RCC 7860 (cell line): ENCODE measurements around the gene MB.
"Not testable (repeated sequence)": the region's sequence is repeated elsewhere in the genome, so short reads cannot be mapped to it uniquely, and the experiment has no call there.

Experiments used
- DNase-seq: peaks from one replicate; pipeline ENCODE4 v3.0.0-alpha.2; 2015; ENCODE audit warnings: low spot score
- FAIRE-seq: peaks from 2 replicates; lab custom pipeline; 2012; peaks lifted over from hg19 to GRCh38; lab: Jason Lieb, UNC

The MB gene

GRCh38 chr22:35638001-35638400 is 20.9 kb upstream of the MB start:
- DNase-seq = no peak
- FAIRE-seq = no peak

GRCh38 chr22:35637254-35637653 is 20.1 kb upstream of the MB start:
- FAIRE-seq = no peak
- no peak for DNase-seq

DNA sequence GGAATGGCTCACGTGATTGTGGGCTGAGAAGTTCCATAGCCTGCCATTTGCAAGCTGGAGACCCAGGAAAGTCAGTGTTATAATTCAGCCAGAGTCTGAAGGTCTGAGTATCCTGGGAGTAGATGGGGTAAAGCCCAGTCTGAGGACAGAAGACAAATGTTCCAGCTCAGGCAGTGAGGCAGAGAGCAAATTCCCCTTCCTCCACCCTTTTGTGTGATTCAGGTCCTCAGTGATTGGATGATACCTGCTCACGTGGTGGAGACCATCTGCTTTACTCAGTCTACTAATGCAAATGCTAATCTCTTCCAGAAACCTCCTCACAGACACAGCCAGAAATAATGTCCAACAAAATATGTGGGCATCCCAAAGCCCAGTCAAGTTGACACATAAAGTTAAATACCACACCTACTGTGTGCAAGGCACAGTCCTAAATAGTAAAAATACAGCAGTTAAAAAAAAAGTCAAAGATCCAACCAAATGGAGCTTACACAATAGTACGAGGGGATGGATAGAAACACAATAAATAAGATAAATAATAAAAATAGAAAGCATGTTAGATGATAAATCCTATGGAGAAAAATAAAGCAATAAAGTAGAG is 17.9 kb upstream of the MB start:
- FAIRE-seq (no peak), DNase-seq (peak; percentile 10)

GRCh38 chr22:35634015-35634414 is 16.9 kb upstream of the MB start:
- no peak for DNase-seq
- FAIRE-seq = no peak

DNA sequence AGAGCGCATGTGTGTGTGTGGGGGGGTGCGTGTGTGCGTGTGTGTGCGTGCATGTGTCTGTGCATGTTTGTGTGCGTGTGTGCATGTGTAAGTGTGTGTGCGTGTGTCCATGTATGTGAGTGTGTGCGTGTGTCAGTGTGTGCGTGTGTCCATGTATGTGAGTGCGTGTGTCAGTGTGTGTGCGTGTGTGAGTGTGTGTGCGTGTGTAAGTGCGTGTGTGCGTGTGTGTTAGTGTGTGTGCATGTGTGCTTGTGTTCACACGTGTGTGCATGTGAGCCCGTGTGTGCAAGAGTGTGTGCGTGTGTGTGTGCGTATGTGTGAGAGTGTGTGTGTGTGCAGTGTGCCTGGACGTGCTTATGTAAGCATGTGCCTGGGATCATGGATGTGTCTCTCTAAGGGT is 16.4 kb upstream of the MB start:
- DNase-seq = no peak
- no peak for FAIRE-seq

DNA sequence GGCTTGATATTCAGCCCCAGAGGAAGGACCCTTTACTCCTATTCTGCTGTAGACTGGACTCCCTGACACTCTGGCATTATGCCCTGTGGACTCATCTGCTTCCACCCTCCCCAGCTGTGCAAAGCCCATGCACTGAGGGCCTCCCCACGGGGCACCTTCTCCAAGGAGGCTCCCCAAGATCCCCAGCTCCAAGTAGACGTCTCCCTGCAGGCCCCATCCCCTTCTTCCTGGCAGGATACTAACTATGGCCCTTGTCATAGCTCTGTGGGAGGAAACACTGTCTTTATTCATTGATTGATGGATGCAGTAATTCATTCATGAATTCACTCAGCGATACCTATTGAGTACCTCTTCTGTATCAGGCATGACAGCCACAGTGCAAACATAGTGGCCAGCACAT is 15.8 kb upstream of the MB start:
- no peak for FAIRE-seq
- no peak for DNase-seq

DNA sequence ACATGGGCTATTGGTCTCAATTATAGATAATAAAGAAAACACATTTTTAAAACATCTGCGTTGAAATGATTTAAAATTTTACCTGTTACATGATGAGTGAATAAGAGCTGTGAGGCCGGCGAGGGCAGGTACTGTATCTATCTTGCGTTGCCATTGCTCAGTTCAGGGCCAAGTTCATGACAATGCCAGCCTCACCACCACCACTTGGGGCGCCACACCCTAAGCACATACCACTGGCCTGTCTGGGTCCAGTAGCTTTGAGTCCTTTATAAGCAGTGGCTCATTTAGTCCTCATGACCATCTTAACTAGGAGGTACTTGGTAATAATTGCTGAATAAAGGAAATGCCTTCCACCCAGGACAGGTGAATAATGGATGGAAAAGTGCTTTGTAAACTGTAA is 14.5 kb upstream of the MB start:
- DNase-seq (peak; percentile 16), FAIRE-seq (no peak)

DNA sequence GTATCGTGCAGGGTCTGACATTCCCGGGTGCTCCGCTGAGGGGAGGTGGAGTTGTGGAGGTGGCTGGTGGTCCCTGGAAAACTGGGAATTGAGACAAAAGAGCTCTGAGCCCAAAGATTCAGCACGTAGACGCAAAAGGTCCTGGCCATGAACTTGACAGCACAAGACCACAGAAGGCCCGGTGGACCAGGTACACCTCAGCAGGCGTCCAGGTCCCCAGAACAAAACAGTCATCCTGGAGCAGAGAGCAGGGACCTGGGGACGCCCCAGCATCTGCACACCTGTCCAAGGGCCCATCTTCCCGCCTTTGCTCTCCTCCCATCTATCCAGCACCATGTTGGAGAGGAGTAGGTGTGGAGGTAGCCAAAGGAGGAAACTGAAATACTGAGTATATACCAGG is 13.8 kb upstream of the MB start:
- DNase-seq (no peak), FAIRE-seq (no peak)

DNA sequence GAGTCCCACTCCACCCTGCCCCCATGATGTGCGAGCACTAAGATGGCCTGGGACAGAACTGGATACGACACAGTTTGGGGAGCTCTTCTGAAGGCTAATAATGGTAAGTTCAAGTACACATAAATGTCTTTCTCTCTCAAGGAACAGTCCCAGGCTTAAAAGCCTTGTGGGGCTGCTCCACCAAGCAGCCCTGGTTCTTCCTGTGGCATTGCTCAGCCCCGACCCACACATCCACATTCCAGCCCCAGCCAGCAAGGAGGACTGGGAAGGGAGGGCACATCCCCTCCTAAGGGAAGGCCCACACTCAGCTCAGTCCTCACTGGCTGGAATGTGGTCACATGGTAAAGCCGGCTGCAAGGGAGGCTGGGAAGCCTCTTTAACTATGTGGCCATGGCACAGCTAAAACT is 13.3 kb upstream of the MB start:
- DNase-seq (peak; percentile 62), FAIRE-seq (no peak)

- FAIRE-seq = peak; percentile 96
- peak; percentile 97 for DNase-seq
These were observed 12.5 kb upstream of the MB start for GRCh38 chr22:35629406-35630216.

DNA sequence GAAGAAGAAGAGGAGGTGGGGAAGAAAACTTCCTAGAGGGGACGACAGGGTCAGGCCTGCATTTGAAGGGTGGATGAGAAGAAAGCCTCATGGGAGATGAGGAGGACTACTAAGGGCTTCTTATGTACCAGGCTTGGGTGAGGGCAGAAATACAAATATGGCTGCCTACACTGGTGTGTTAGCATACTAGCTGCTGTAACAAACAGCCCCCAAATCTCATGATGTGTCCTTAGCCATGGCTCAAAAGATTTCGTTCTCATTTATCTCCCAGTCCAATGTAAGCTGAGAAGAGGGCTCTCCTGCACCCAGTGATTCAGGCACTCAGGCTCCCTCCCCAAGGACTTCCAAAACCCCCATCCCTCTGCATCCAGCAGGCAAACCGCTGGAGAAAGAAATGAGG is 11.6 kb upstream of the MB start:
- DNase-seq (no peak), FAIRE-seq (no peak)

GRCh38 chr22:35627267-35628041 is 10.3 kb upstream of the MB start:
- FAIRE-seq = peak; percentile 92
- DNase-seq = peak; percentile 92

DNA sequence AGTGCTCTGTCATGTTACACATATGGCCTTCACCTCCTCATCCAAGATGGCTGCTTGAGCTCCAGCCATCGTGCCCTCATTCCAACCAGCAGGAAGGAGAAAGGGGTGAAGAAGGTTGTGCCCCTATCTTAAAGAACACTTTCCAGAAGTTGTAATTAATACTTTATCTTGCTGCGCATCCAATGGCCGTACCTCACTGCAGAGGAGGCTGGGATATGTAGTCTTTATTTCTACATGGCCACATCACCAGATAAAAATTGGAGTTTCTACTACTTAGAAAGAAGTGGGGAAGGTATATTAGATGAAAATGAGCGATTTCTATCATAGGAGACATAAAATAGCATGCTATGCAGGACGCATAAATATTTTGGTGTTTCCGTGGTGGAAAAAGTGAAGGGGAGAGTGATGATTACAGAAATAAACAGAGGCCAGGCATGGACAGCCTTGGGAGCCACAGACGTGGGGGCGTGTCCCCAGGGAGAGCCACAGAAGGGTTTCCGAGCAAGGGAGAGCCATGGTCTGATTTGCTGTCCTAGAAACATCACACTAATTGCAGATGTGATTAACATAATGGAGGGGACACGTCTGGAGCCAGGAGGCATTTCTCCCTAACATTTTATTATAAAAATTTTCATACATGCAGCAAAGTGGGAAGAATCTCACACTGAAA is 8.8 kb upstream of the MB start:
- DNase-seq (no peak), FAIRE-seq (no peak)

GRCh38 chr22:35624547-35624946 is 7.4 kb upstream of the MB start:
- no peak for FAIRE-seq

GRCh38 chr22:35623885-35624284 is 6.8 kb upstream of the MB start:
- DNase-seq, FAIRE-seq: not testable (repeated sequence)

More at GRCh38 chr22:35624547-35624946, 7.4 kb upstream of the MB start:
- DNase-seq = no peak

DNA sequence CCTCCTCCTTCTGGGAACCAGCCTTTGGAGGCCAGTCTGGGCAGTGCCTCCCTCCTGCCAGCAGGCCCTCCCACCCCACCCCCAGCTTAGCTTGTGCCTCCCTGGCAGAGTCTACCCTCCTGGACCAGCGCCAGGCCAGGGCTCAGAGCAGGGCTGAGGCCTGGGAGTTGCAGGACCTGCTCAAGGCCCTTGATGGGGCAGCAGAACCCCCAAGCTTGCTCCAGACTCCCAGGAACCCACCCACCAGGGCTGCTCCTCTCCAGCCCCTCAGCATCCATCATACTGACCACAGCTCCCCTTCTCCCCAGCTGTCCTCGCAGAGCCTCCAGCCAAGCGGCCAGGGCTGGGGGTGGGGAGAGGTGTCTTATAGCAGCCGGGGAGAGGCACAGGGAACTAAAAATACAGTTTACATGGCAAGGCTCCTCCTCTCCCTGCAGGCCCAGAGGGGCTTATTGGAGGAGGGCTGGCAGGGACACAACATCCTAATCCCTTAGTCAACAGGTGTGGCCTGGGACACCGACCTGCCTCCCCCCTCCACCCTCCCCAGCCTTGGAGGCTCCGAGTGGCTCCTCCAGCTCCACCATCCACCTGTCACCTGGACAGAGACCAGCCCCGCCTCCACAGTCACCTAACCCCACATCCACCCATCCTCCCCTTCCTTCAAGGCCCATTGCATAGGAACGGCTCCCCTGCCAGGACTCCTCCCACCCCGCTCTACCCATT is 5.2 kb upstream of the MB start:
- DNase-seq (no peak), FAIRE-seq (no peak)

- no peak for DNase-seq
- FAIRE-seq = no peak
These were observed 4.3 kb upstream of the MB start for GRCh38 chr22:35621451-35621850.

- FAIRE-seq = no peak
These were observed 3.6 kb upstream of the MB start for GRCh38 chr22:35620624-35621251.

GRCh38 chr22:35619336-35620094 is 2.4 kb upstream of the MB start:
- FAIRE-seq = no peak

More at GRCh38 chr22:35620624-35621251, 3.6 kb upstream of the MB start:
- DNase-seq = no peak

More at GRCh38 chr22:35619336-35620094, 2.4 kb upstream of the MB start:
- DNase-seq = no peak
